ENCODE measurements around the gene LRCH3.
A peak's percentile ranks its signal among the peaks of the same experiment; 100 is the strongest.

LRCH3 gene

DNA sequence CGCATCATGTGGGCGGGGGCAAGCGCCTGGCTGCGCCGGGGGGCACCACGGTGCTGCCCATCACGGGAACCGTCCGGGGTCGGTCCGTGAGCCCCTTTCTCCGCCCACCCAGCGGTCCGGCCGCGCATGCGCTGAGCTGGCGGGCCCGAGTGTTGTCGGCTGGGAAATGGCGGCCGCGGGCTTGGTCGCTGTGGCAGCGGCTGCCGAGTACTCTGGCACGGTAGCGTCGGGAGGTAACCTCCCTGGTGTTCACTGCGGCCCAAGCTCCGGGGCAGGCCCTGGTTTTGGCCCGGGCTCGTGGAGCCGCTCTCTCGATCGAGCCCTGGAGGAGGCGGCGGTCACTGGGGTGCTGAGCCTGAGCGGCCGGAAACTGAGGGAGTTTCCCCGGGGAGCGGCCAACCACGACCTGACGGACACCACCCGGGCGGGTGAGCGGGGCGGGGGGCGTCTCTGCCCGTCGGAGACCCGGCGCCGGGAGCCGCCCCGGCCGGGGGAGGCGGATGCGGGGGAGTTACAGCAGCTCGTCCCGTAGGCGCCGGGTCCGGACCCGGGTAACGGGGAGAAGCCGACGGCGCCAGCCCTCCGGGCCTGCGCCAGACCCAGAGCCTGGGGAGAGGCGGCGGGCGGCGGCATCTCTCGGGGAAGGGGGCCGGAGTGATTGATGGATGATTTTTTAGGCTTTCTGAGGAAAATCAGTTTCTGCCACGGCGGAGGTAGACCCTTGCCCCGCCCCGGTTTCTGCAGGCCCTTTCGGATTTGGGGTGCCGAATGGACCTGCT, at the start of gene LRCH3:
Gene LRCH3 (plus strand): TSS at position 142 of the 779 bp plus-strand sequence. CDS start 25 bp downstream, at position 167.
- DNase-seq (ENCODE audit: low read depth) = peak; percentile 83

DNA sequence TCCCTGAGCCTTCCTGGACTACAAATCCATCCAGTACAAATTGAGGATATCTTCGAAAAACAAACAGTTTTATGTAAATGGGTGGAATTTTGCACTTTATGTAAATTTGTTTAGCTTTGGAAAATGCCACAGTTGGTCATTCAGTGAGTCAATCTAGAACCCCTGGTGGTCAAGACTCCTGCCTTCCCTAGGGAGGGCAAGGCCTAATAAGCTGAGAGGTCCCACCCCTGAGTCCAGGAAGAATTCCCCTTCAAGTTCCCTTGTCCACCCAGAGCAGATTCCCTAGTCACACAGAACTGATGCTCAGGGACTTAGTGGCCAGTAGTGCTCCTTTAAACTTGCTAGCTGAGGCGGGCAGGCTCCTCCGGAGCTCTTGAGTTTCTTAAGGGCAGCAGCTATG, 48.3 kb upstream of the LRCH3 start:
- DNase-seq (ENCODE audit: low read depth) = no peak

DNA sequence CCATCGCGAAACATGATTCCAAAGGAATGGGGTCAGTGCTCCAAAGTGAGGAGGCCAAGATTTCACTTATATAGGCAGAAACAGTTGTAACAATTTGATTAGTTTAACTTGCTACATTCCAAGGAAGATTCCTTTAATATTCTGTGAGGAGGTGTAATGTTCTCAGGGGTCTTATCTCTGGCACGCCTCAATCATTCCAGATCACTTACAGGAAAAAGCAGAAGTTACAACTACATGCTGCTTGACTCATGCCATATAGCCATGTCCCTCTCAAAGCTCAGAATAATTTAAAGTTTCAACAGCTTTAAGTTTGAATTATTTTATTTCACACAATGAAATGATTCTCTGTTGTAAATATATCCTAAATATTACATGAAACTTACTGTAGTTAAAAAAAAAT, 44.8 kb upstream of the LRCH3 start:
- DNase-seq (ENCODE audit: low read depth) = no peak

DNA sequence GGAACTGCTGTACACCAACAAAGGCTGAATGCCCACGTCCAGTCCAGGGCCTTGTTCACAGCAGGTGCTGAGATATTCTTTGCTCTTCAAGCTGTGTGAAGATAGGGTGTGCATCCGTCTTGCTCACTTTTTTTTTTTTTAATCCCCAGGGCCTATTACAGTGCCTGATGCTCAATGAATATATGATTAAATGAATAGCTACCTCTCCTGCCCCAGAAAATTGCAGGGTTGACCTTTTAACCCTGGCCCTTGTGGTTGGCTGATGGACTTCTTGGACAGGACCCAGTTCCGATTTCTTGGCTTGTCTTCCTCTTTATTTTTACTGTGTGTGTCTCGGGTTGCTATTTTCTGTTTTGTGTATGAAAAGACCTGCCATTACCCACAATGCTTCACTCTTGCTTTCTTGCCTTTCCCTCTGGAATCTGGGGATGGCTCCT, 44.2 kb upstream of the LRCH3 start:
- no peak for DNase-seq (ENCODE audit: low read depth)

DNA sequence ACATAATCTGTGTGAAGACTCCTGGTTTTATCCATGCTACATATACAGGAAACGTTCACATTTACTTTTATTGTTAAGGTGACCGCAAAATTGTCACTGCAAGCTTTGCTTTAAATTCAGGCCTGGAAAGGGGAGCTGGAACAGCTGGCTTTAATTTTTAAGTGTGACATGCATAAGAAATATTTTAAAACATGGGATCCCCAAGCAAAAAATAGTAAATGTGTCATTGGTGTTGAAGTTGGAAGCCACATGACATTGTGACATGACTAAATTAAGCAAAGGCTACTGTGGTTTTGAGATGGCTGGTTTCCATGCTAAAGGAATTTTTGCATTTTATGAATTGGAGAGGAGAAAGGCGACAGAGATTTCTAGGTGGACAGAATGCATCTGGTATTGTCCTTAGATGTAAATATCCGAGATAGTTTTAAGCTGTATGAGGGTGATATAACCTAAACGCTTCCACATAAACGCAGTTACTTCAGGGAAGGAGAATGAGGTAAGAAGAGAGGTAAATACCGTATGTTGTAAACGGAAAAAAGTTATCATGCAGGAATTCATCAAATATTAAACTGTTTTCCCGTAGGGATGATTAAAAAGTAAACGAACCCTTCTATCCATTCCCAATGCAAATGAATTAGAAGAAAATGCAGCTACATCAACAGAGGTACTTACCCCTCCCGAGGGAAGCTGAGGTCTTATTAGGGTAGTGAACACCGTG, 42.3 kb upstream of the LRCH3 start:
- peak; percentile 90 for DNase-seq (ENCODE audit: low read depth)

GRCh38 chr3:197749315-197749600, 41.8 kb upstream of the LRCH3 start:
- DNase-seq (ENCODE audit: low read depth) = peak; percentile 57

GRCh38 chr3:197749601-197750395, 41.3 kb upstream of the LRCH3 start, which contains the start of gene FYTTD1:
Gene FYTTD1, plus strand, starts transcription at chr3:197749883. Its CDS starts 89 bp downstream, at chr3:197749972.
- DNase-seq (ENCODE audit: low read depth) = peak; percentile 88

DNA sequence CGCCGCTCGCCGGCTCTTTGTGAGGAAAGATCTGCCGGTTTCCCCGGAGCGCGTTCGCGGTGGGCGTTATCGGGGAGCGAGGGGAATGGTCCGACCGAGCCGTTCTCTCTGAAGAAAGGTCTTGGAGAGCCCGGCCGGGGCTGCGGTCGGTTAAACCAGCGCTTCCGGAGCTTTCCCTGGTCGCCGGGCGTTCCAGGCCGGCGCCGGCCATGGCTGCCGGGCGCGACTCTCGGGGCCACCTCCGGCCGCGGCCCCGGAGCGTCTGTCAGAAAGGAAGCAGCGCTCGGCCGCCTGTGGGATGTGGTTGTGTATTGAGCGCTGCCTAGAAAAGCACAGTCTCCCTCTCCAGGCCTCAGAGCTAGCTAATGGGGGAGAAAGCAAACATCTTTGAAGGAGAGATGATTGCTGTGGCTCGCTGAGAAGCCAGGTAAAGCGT, 40.6 kb upstream of the LRCH3 start:
- DNase-seq (ENCODE audit: low read depth) = peak; percentile 81

- peak; percentile 56 for DNase-seq (ENCODE audit: low read depth)
These were observed 40.0 kb upstream of the LRCH3 start for GRCh38 chr3:197750858-197751737.

GRCh38 chr3:197752107-197752506, 38.9 kb upstream of the LRCH3 start:
- no peak for DNase-seq (ENCODE audit: low read depth)

- no peak for DNase-seq (ENCODE audit: low read depth)
These were observed 37.8 kb upstream of the LRCH3 start for GRCh38 chr3:197753263-197753662.

DNA sequence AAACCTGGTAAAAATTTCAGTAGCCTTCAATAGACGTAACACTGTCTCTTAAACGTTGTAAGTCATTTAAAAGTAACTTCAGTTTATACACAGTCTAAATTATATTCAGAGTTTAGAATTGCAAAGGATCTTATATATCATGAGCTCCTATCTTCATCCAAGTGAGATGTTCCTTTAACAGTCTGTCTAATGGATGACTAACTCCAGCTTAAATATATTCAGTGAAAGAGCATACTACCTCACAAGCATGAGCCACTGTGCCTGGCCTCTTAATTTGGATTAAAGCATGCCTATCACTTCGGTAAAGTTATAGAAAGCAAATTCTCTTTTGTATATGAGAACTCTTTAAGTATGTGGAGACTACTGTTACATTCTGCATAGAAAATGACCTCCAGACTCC, 34.4 kb upstream of the LRCH3 start:
- no peak for DNase-seq (ENCODE audit: low read depth)

GRCh38 chr3:197758512-197758911, 32.5 kb upstream of the LRCH3 start:
- no peak for DNase-seq (ENCODE audit: low read depth)

GRCh38 chr3:197761784-197762183, 29.3 kb upstream of the LRCH3 start:
- no peak for DNase-seq (ENCODE audit: low read depth)

- DNase-seq (ENCODE audit: low read depth) = no peak
These were observed 15.7 kb upstream of the LRCH3 start for GRCh38 chr3:197775317-197775716.

- DNase-seq (ENCODE audit: low read depth) = no peak
These were observed 8.8 kb upstream of the LRCH3 start for GRCh38 chr3:197782230-197782629.

- DNase-seq (ENCODE audit: low read depth) = no peak
These were observed 7.0 kb upstream of the LRCH3 start for GRCh38 chr3:197784019-197784585.

DNA sequence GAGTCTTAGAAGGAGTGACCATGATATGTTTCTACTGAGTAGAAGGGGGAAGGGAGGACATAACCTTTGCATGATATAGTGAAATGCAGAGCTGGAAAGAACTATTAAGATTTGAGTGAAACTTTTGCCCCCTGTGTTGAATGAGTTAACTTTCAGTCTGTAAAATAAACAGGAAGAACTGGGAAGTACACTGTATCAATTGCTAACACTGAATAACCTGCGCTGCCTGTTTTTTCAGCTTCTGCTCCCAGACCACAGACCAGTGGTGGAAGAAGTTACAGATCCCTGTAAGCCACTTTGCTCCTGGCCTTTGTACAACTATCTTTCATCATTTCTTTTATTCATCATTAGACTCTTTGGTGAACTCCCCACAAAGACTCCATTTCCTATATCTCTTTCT, 3.6 kb upstream of the LRCH3 start:
- DNase-seq (ENCODE audit: low read depth) = no peak

GRCh38 chr3:197789309-197789708, 1.7 kb upstream of the LRCH3 start:
- no peak for DNase-seq (ENCODE audit: low read depth)

- no peak for DNase-seq (ENCODE audit: low read depth)
These were observed 1.0 kb upstream of the LRCH3 start for GRCh38 chr3:197790033-197790432.

All from EH (cell line).